Left lung (tissue), 10 donors: Measurements from ENCODE around the gene SRD5A2. TPM values are rescaled to one million over a fixed set of nuclear protein-coding genes. Genes with fewer than 3 reads are reported as not detected.

Experiments used
- ATAC-seq: fragments of 200-7000 bp; cut with Tn5 transposase; one replicate; pipeline ENCODE4 v1.9.1; 2020; ENCODE audit warnings: moderate library complexity
- DNase-seq, 4 donors: peaks; one replicate each; pipeline ENCODE4 v3.0.0-alpha.2; 2013 to 2020
- H3K27ac ChIP-seq, 2 donors: fragments of 200-600 bp; sonication (generic) in 1 of 2; one replicate each; pipeline versions ENCODE4 v1.5.0 to v1.8.0; 2020 to 2021
- H3K27me3 ChIP-seq, 2 donors: fragments of 200-600 bp; sonication (generic) in 1 of 2; one replicate each; pipeline versions ENCODE4 v1.5.0 to v1.8.0; 2020 to 2021
- H3K36me3 ChIP-seq, 2 donors: fragments of 200-600 bp; sonication (generic) in 1 of 2; one replicate each; pipeline versions ENCODE4 v1.5.0 to v1.8.0; 2020 to 2021
- H3K4me1 ChIP-seq, 2 donors: fragments of 200-600 bp; one replicate each; pipeline ENCODE4 v1.8.0; 2021
- H3K4me3 ChIP-seq, 2 donors: fragments of 200-600 bp; sonication (generic) in 1 of 2; one replicate each; pipeline versions ENCODE4 v1.5.0 to v1.8.0; 2020 to 2021; ENCODE audit warnings: mild to moderate bottlenecking in 1 of 2
- H3K9me3 ChIP-seq, 2 donors: fragments of 200-600 bp; sonication (generic) in 1 of 2; one replicate each; pipeline versions ENCODE4 v1.5.0 to v1.8.0; 2020 to 2021
- intact Hi-C, 2 donors: fragments of 100-400 bp; cut with DNase I; formaldehyde crosslinking; loops; one replicate each; pipeline versions ENCODE4 v1.11.2 to v1.14.2; 2022
- polyA plus RNA-seq, 6 donors: library from polyadenylated mRNA; unstranded; fragments of 120-200 nt; gene quantifications; one replicate each; pipeline ENCODE4 v1.2.1, GENCODE V29; 2013; ENCODE audit not compliant: insufficient read length in 6 of 6
- total RNA-seq, 2 donors: library from RNA; stranded (reverse); fragmentation: NEBNext Ultra II Directional; extraction: Animal tissue kit (Norgen Biotek cat#: 25700); gene quantifications; one replicate each; pipeline ENCODE4 v1.2.1, GENCODE V29; 2021
- TF ChIP-seq, protein P1 (sequence below), 2 donors: fragments of 200-600 bp; sonication (generic) in 1 of 2; IDR thresholded peaks; one replicate each; pipeline versions ENCODE4 v1.5.0 to v1.8.0; 2021; ENCODE audit warnings: antibody characterized with exemption in 2 of 2
- donor health status: DM: no; HTN: yes; CAD: no.
- donor health status: DM: no; HTN: no; CAD: no.

SRD5A2 gene
- total and polyA plus RNA-seq, 8 donors, result 0.04 to 0.99 (median 0.46) TPM

DNA sequence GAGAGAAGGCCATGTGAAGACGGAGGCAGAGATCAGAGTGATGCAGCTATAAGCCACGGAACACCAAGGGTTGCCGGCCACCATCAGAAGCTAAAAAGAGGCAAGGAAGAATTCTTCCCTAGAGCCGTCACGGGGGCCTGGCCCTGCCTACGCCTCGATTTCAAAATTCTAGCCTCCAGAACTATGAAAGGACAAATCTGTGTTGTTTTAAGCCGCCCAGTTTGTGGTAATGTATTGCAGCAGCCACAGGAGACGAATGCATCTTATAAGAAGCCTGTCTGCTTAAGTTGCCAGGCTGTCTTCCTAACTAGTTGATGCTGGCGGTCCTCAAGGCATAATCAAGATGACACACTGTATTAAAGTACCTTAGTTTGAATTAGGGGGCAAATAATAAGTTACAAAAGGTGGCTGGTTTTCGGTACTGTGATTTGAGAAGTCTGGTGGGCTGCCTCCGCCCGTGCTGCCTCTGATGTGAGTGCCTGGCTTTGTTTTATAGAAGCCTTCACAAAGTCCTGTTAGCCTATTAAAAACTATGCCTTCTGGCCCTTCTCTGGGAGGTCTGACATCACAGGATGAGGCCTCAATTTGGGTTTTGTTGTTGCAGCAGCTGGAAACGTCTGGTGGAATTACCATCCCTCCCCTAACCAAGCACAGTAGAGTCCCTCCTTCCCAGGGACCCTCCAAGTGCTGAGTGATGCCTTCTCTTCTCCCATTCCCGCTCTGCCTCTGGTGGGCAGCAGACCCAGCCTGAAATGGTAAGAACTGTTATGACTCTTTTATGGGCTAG, 53.6 kb downstream of the SRD5A2 start:
- H3K4me1 ChIP-seq, result no peaks in the 10 kb centered on the region
- no peaks in the 10 kb centered on the region for H3K9me3 ChIP-seq
- H3K27me3 ChIP-seq, result no peaks in the 10 kb centered on the region
- TF ChIP-seq, protein P1, sequence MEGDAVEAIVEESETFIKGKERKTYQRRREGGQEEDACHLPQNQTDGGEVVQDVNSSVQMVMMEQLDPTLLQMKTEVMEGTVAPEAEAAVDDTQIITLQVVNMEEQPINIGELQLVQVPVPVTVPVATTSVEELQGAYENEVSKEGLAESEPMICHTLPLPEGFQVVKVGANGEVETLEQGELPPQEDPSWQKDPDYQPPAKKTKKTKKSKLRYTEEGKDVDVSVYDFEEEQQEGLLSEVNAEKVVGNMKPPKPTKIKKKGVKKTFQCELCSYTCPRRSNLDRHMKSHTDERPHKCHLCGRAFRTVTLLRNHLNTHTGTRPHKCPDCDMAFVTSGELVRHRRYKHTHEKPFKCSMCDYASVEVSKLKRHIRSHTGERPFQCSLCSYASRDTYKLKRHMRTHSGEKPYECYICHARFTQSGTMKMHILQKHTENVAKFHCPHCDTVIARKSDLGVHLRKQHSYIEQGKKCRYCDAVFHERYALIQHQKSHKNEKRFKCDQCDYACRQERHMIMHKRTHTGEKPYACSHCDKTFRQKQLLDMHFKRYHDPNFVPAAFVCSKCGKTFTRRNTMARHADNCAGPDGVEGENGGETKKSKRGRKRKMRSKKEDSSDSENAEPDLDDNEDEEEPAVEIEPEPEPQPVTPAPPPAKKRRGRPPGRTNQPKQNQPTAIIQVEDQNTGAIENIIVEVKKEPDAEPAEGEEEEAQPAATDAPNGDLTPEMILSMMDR (IDR thresholded peaks at IDR 0.05), result no peak
- H3K36me3 ChIP-seq, result no peaks in the 10 kb centered on the region
- no peak overlapping the region for H3K4me3 ChIP-seq
- no peak for DNase-seq
- intact Hi-C loops, result no loop called here
- H3K27ac ChIP-seq, result no peak overlapping the region
- ATAC-seq, result no peak

DNA sequence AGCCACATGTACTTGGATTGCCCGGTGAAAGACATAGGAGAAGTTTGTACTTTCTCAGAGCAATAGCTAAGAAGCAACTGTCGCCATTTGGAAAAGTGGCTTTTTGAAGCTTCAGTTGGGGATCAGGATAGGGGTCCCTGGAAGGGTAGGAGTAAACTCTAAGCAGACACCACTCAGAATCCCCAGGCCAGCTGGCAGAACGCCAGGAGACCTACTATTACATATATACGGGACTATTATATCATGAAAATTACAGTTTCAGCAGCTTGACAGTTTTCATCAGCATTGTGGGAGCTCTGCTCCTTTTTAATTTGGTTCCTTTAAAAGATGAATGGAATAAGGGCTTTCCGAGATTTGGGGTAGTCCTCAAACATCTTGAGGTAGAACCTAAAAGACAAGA, 54.9 kb downstream of the SRD5A2 start:
- intact Hi-C loops, result no loop called here
- Histone ChIP-seq H3K9me3 (no peaks in the 10 kb centered on the region), H3K27ac (no peak overlapping the region)

DNA sequence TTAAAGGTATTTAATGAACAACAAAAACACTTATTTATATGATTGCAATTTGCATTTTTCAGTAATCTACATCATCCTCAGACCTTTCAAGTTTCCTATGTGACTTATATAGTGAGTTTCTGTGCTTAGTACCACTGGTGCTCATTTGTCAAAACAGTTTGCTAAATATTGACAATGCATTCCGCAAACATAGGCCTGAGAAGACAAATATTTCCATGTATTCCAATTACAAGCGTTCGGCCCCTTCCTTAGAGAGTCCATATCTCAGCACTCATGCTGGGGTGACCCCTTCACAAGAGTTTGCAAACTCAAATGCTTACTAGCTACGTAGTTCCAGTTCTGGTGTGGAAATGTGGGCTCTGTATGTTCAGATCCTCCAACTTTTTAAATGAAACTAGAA, 56.1 kb downstream of the SRD5A2 start:
- Histone ChIP-seq H3K4me1 (no peaks in the 10 kb centered on the region), H3K36me3 (no peaks in the 10 kb centered on the region), H3K27me3 (no peaks in the 10 kb centered on the region), H3K27ac (no peak overlapping the region), H3K4me3 (no peak overlapping the region), H3K9me3 (no peaks in the 10 kb centered on the region)
- TF ChIP-seq, protein P1 (IDR thresholded peaks at IDR 0.05), result no peak
- ATAC-seq (no peak), DNase-seq (no peak)
- intact Hi-C loops, result no loop called here

More for the DNA sequence above, 54.9 kb downstream of the SRD5A2 start:
- ATAC-seq (no peak), DNase-seq (no peak)
- no peaks in the 10 kb centered on the region for H3K36me3 ChIP-seq
- no peak overlapping the region for H3K4me3 ChIP-seq
- no peaks in the 10 kb centered on the region for H3K4me1 ChIP-seq
- TF ChIP-seq, protein P1 (IDR thresholded peaks at IDR 0.05), result no peak
- no peaks in the 10 kb centered on the region for H3K27me3 ChIP-seq

DNA sequence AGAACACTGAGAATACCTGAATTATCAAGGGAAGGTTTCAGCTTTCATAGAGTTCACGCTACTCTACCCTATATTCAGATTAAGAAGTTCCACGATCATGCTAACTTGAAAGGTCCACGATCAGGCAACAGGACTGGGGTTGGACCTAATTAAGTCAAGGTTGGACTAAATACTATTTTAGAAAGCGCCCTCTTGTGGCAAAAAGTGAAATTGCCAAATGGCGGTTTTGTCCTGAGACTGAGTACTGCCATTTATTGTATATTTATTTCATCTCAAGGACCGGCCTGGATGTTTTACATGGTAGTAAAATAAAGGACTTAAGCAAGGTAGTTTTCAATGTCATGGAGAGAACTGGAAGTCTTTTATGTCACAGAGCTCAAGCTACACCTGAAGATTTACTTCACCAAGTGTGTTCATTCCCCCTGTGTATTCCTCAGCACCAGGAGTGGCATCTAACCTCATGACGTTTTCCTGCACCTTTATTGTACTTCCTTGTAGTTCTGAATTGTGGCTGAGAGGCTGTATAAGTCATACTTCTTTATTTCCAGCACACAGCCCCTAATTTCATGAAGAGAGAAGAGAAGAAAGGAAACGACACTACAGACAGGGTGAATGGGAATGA, 56.8 kb downstream of the SRD5A2 start:
- Histone ChIP-seq H3K4me3 (no peak overlapping the region), H3K9me3 (no peaks in the 10 kb centered on the region), H3K36me3 (no peaks in the 10 kb centered on the region), H3K27ac (no peak overlapping the region), H3K4me1 (no peaks in the 10 kb centered on the region), H3K27me3 (no peaks in the 10 kb centered on the region)
- TF ChIP-seq, protein P1 (IDR thresholded peaks at IDR 0.05), result peak; percentile 62 to 65
- DNase-seq (peak in 2 of 4 donors; percentile 16 to 26), ATAC-seq (peak; percentile 62)
- intact Hi-C loops, result no loop called here

DNA sequence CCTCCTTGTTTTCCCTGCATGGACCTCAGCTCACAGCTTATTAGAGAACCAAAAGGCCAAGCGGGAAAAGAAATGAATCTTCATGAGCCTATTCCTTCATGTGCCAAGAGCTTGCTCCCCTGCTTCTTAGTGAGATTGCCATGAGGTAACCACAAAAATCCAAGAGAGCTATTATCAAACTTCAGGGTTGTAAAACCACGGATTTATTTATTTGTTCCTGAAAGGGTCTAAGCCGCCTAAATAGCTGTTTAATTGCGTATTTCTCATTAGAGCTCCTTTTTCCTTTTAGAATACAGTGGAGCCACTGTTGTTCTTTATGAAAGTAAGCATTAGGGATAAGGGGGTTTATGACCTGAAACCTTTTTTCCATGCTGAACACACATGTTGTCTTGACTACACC, 58.0 kb downstream of the SRD5A2 start:
- no peak for ATAC-seq
- no peaks in the 10 kb centered on the region for H3K4me1 ChIP-seq
- no peak overlapping the region for H3K27ac ChIP-seq
- no peak for DNase-seq
- H3K27me3 ChIP-seq, result no peaks in the 10 kb centered on the region
- intact Hi-C loops, result no loop called here
- TF ChIP-seq, protein P1 (IDR thresholded peaks at IDR 0.05), result no peak
- no peak overlapping the region for H3K4me3 ChIP-seq
- H3K36me3 ChIP-seq, result no peaks in the 10 kb centered on the region
- no peaks in the 10 kb centered on the region for H3K9me3 ChIP-seq
